Mammary epithelial cell (primary cell): ENCODE data around the gene SCYL1.

Experiments used
- CTCF ChIP-seq, 2 donors: IDR thresholded peaks in 1 of 2; conservative IDR thresholded peaks in 1 of 2; 2 replicates each; pipeline ENCODE4 v1.5.1; 2011 to 2012; ENCODE audit warnings: inconsistent platforms in 2 of 2, low read length in 2 of 2, mild to moderate bottlenecking in 2 of 2, control low read depth in 1 of 2, low read depth in 1 of 2; ENCODE audit not compliant: insufficient read depth in 1 of 2; ENCODE audit errors: extremely low read depth in 1 of 2
- EZH2 ChIP-seq: IDR thresholded peaks from 2 replicates; pipeline ENCODE4 v1.6.1; 2012; ENCODE audit warnings: low read length, inconsistent platforms, borderline replicate concordance

- TF ChIP-seq CTCF (conservative IDR thresholded peaks at IDR 0.05 in 1 of 2, IDR thresholded peaks at IDR 0.05 in 1 of 2; ENCODE audit: extremely low read depth in 1 of 2, insufficient read depth in 1 of 2, low read depth in 1 of 2, low read length in 2 of 2), result no peak
- no peak for TF ChIP-seq EZH2
Observed at GRCh38 chr11:65528819-65529350, 4.0 kb downstream of the SCYL1 start.
